OCI-LY7 (cell line): Measurements from ENCODE around the gene ROBO1. TPM values are rescaled to one million over a fixed set of nuclear protein-coding genes. Genes with fewer than 3 reads are reported as not detected.

Source experiments
- BruUV-seq: library from RNA; stranded (reverse); fragments of 400-500 nt; replicated peaks from 2 replicates; lab custom pipeline; 2021; lab: Mats Ljungman, UMichigan
- CTCF ChIA-PET: fragments of 300-600 bp; sonication (Branson Sonifier 250); formaldehyde crosslinking; loops from one replicate; lab custom pipeline; 2022; ENCODE audit warnings: antibody characterized with exemption; ENCODE audit not compliant: unreplicated experiment; lab: Charles Lee
- POLR2A ChIA-PET: fragments of 300-600 bp; sonication (Branson Sonifier 250); formaldehyde crosslinking; loops from one replicate; lab custom pipeline; 2022; ENCODE audit warnings: antibody characterized with exemption; lab: Charles Lee
- DNase-seq: peaks from one replicate; pipeline ENCODE4 v3.0.0-alpha.2; 2015; ENCODE audit warnings: low spot score
- H2AFZ ChIP-seq: fragments of 200-600 bp; sonication (generic), shearing (Covaris generic); 2 replicates; pipeline ENCODE4 v1.6.1; 2014; ENCODE audit warnings: mild to moderate bottlenecking, antibody characterized with exemption, low read length, moderate library complexity
- H3K27ac ChIP-seq: fragments of 200-600 bp; sonication (generic); 2 replicates; pipeline ENCODE4 v1.5.1; 2014; ENCODE audit warnings: mixed run types, low read depth, mild to moderate bottlenecking, moderate library complexity, low read length, inconsistent platforms; ENCODE audit not compliant: poor library complexity, severe bottlenecking
- H3K36me3 ChIP-seq: fragments of 200-600 bp; sonication (generic); 2 replicates; pipeline ENCODE4 v1.6.1; 2014; ENCODE audit warnings: mild to moderate bottlenecking, antibody characterized with exemption, low read length, moderate library complexity, mixed read lengths; ENCODE audit not compliant: insufficient read depth
- H3K4me1 ChIP-seq: fragments of 200-600 bp; sonication (generic); 2 replicates; pipeline ENCODE4 v1.5.1; 2014; ENCODE audit warnings: mild to moderate bottlenecking, low read length; ENCODE audit not compliant: insufficient read depth, poor library complexity, severe bottlenecking
- H3K4me2 ChIP-seq: fragments of 200-600 bp; sonication (generic); 2 replicates; pipeline ENCODE4 v1.6.1; 2014; ENCODE audit warnings: mild to moderate bottlenecking, low read length
- H3K4me3 ChIP-seq: fragments of 200-600 bp; sonication (generic); 2 replicates; pipeline ENCODE4 v1.5.1; 2014; ENCODE audit warnings: mild to moderate bottlenecking, low read depth, low read length; ENCODE audit not compliant: poor library complexity, severe bottlenecking
- H3K79me2 ChIP-seq: fragments of 200-600 bp; sonication (generic); 2 replicates; pipeline ENCODE4 v1.6.1; 2016; ENCODE audit warnings: low read depth, mild to moderate bottlenecking, low read length, moderate library complexity, mixed read lengths; ENCODE audit not compliant: insufficient read depth
- H3K9me2 ChIP-seq: fragments of 200-600 bp; sonication (generic); 2 replicates; pipeline ENCODE4 v1.6.1; 2016; ENCODE audit warnings: mild to moderate bottlenecking, low read length, mixed read lengths; ENCODE audit not compliant: insufficient read depth
- H3K9me3 ChIP-seq: fragments of 200-600 bp; sonication (generic); 2 replicates; pipeline ENCODE4 v1.6.1; 2014; ENCODE audit warnings: mild to moderate bottlenecking, mixed run types, low read length, mixed read lengths
- H4K20me1 ChIP-seq: fragments of 200-600 bp; sonication (generic); 2 replicates; pipeline ENCODE4 v1.6.1; 2014; ENCODE audit warnings: mild to moderate bottlenecking, antibody characterized with exemption, low read length, moderate library complexity, mixed read lengths; ENCODE audit not compliant: insufficient read depth
- EZH2phosphoT487 ChIP-seq: fragments of 200-600 bp; sonication (generic); IDR thresholded peaks from 2 replicates; pipeline ENCODE4 v1.6.1; 2018; ENCODE audit warnings: low read depth, borderline replicate concordance, mild to moderate bottlenecking, mixed run types, antibody characterized with exemption, low read length, moderate library complexity, mixed read lengths
- intact Hi-C: fragments of 100-400 bp; cut with micrococcal nuclease; formaldehyde crosslinking; loops from one replicate; pipeline ENCODE4 v1.10.0; 2022; ENCODE audit not compliant: unreplicated experiment
- total RNA-seq, 2 experiments: library from RNA; depleted of rRNA in 1 of 2; stranded (reverse); fragments of >200 nt in 1 of 2; shearing (Covaris generic) in 1 of 2; gene quantifications; 2 replicates each; pipeline ENCODE4 v1.2.3, GENCODE V29; 2014 to 2022
- TF ChIP-seq, protein P1 (sequence below): fragments of 200-600 bp; sonication (generic); conservative IDR thresholded peaks from 2 replicates; pipeline ENCODE4 v1.5.1; 2014; ENCODE audit warnings: mild to moderate bottlenecking, antibody characterized with exemption, low read length, moderate library complexity, mixed read lengths

Gene ROBO1
- total RNA-seq, 2 experiments from 2014 or later: not detected

DNA sequence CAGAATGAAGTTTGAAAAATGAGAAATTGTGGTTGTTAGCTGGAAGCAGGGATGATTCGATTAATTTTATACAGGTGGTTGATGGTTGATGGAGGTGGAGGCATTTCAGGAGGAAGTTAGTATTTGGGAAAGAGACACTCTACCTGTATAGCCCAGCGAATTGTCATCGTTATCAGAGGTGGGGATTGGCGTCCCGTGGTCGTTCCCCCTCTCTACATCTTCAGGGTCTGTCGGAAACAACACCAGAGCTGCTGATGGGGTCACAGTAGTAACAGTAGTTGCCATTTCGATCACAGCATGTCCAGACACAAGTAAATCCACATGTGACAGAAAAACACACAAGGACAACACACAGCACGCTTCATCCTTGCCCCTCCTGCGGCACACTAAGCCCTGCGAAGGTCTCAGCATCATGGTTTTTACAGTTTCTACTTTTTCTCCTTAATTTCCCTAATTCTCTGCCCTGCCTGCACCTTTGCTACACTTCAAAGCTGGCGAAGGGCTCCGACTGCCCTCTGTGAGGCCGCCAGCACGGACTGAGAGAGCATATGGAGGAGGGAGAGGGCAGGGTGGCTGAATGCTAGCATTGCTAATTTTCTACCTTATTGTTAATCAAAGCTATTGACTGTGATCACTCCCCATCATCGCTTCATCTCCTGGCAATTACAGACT, 642.3 kb downstream of the ROBO1 start:
- TF ChIP-seq EZH2phosphoT487: no peak
- TF ChIP-seq, protein P1, sequence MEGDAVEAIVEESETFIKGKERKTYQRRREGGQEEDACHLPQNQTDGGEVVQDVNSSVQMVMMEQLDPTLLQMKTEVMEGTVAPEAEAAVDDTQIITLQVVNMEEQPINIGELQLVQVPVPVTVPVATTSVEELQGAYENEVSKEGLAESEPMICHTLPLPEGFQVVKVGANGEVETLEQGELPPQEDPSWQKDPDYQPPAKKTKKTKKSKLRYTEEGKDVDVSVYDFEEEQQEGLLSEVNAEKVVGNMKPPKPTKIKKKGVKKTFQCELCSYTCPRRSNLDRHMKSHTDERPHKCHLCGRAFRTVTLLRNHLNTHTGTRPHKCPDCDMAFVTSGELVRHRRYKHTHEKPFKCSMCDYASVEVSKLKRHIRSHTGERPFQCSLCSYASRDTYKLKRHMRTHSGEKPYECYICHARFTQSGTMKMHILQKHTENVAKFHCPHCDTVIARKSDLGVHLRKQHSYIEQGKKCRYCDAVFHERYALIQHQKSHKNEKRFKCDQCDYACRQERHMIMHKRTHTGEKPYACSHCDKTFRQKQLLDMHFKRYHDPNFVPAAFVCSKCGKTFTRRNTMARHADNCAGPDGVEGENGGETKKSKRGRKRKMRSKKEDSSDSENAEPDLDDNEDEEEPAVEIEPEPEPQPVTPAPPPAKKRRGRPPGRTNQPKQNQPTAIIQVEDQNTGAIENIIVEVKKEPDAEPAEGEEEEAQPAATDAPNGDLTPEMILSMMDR: no peak
- no TSS peak for BruUV-seq
- Histone ChIP-seq H3K9me2 (no peaks in the 10 kb centered on the region), H3K36me3 (no peaks in the 10 kb centered on the region), H3K27ac (no peak overlapping the region), H3K4me1 (no peaks in the 10 kb centered on the region), H2AFZ (no peak overlapping the region), H4K20me1 (no peaks in the 10 kb centered on the region), H3K4me3 (no peak overlapping the region), H3K79me2 (no peaks in the 10 kb centered on the region), H3K9me3 (no peaks in the 10 kb centered on the region), H3K4me2 (no peak overlapping the region)
- no peak for DNase-seq
- ChIA-PET CTCF (no interaction called here), POLR2A (interaction anchor here (1.4 kb wide), 1 partner anchor 12 kb away, joined by 4 read pairs; no protein-coding TSS in a partner anchor)
- intact Hi-C loops: no loop called here

DNA sequence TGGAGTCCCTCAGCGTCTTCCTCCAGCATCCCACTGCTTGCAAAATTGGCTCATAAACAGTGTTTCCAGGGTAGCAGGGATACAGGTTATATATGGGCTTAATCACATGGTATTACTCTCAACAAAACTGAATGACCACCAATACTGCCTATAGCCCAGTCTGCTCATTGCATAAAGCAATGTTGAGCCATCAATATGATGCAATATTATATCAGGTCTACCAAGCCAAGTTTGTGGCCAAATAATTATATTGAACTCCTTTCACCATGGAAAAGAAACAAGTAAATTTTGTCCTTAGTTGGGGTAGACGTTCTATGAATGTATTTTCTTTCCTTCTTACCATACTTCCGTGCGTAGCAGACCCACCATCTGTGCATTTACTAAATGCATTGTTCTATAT, 652.3 kb downstream of the ROBO1 start:
- Histone ChIP-seq H3K79me2 (no peaks in the 10 kb centered on the region), H3K4me3 (no peak overlapping the region), H4K20me1 (no peaks in the 10 kb centered on the region), H3K36me3 (no peaks in the 10 kb centered on the region), H3K4me2 (no peak overlapping the region), H3K4me1 (no peaks in the 10 kb centered on the region), H3K9me3 (no peaks in the 10 kb centered on the region), H2AFZ (no peak overlapping the region), H3K9me2 (no peaks in the 10 kb centered on the region), H3K27ac (no peak overlapping the region)
- intact Hi-C loops: no loop called here
- CTCF ChIA-PET: no interaction called here
- TF ChIP-seq, protein P1: no peak
- TF ChIP-seq EZH2phosphoT487: no peak
- BruUV-seq: no TSS peak
- POLR2A ChIA-PET: no interaction called here
- no peak for DNase-seq

DNA sequence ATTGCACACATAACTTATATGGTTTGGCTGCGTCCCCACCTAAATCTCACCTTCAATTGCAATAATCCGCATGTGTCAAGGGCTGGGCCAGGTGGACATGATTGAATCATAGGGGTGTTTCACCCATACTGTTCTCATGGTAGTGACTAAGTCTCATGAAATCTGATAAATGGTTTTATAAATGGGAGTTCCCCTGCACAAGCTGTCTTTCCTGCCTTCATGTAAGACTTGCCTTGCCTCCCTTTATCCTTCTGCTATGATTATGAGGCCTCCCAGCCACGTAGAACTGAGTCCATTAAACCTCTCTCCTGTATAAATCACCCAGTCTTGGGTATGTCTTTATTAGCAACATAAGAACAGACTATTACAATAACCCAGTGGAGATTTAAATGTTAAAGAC, 653.9 kb downstream of the ROBO1 start:
- H3K36me3 ChIP-seq: no peaks in the 10 kb centered on the region
- no peaks in the 10 kb centered on the region for H3K9me3 ChIP-seq
- H2AFZ ChIP-seq: no peak overlapping the region
- ChIA-PET CTCF (no interaction called here), POLR2A (interaction anchor here (1.1 kb wide), 1 partner anchor 12 kb away, joined by 4 read pairs; no protein-coding TSS in a partner anchor)
- no peaks in the 10 kb centered on the region for H3K9me2 ChIP-seq
- no peak overlapping the region for H3K4me2 ChIP-seq
- H3K27ac ChIP-seq: no peak overlapping the region
- no peaks in the 10 kb centered on the region for H3K4me1 ChIP-seq
- H3K4me3 ChIP-seq: no peak overlapping the region
- BruUV-seq: no TSS peak
- DNase-seq: no peak
- H4K20me1 ChIP-seq: no peaks in the 10 kb centered on the region
- intact Hi-C loops: no loop called here
- TF ChIP-seq, protein P1: no peak
- TF ChIP-seq EZH2phosphoT487: no peak
- no peaks in the 10 kb centered on the region for H3K79me2 ChIP-seq
